Colon (tissue), 2 donors: ENCODE data around the gene TRPM4.
"Not testable (repeated sequence)": the region's sequence is repeated elsewhere in the genome, so short reads cannot be mapped to it uniquely, and the experiment has no call there.

Experiments
- FAIRE-seq: peaks from 2 replicates; lab custom pipeline; 2012; peaks lifted over from hg19 to GRCh38; lab: Jason Lieb, UNC
- donor health status: control.
- donor health status: control.

The TRPM4 gene

GRCh38 chr19:49190781-49191180 is 33.2 kb downstream of the TRPM4 start:
- no peak for FAIRE-seq

GRCh38 chr19:49193822-49194394 is 36.3 kb downstream of the TRPM4 start:
- FAIRE-seq, result no peak

GRCh38 chr19:49194408-49194807 is 36.8 kb downstream of the TRPM4 start:
- no peak for FAIRE-seq

GRCh38 chr19:49196527-49197240 is 39.1 kb downstream of the TRPM4 start:
- no peak for FAIRE-seq

- FAIRE-seq, result no peak
Observed at GRCh38 chr19:49200238-49200862, 42.8 kb downstream of the TRPM4 start.

- FAIRE-seq, result no peak
Observed at GRCh38 chr19:49201042-49201441, 43.5 kb downstream of the TRPM4 start.

GRCh38 chr19:49205114-49205513 is 47.5 kb downstream of the TRPM4 start:
- FAIRE-seq, result no peak

GRCh38 chr19:49209502-49209901 is 51.9 kb downstream of the TRPM4 start:
- FAIRE-seq, result not testable (repeated sequence)

- FAIRE-seq, result no peak
Observed at GRCh38 chr19:49210108-49210900, 52.7 kb downstream of the TRPM4 start.

- FAIRE-seq, result no peak
Observed at GRCh38 chr19:49210901-49211451, 53.4 kb downstream of the TRPM4 start.

- FAIRE-seq, result no peak
Observed at GRCh38 chr19:49212016-49212701, 54.6 kb downstream of the TRPM4 start.

- no peak for FAIRE-seq
Observed at GRCh38 chr19:49213791-49214190, 56.2 kb downstream of the TRPM4 start.

GRCh38 chr19:49214701-49215100 is 57.1 kb downstream of the TRPM4 start:
- no peak for FAIRE-seq

GRCh38 chr19:49216071-49216470 is 58.5 kb downstream of the TRPM4 start:
- no peak for FAIRE-seq

- no peak for FAIRE-seq
Observed at GRCh38 chr19:49217382-49217781, 59.8 kb downstream of the TRPM4 start.

- no peak for FAIRE-seq
Observed at GRCh38 chr19:49222011-49222410, 64.4 kb downstream of the TRPM4 start.

- FAIRE-seq, result no peak
Observed at GRCh38 chr19:49222528-49222927, 64.9 kb downstream of the TRPM4 start.

GRCh38 chr19:49223472-49223871 is 65.9 kb downstream of the TRPM4 start:
- FAIRE-seq, result no peak

GRCh38 chr19:49224441-49224840 is 66.8 kb downstream of the TRPM4 start:
- not testable (repeated sequence) for FAIRE-seq

- FAIRE-seq, result no peak
Observed at GRCh38 chr19:49224879-49225278, 67.3 kb downstream of the TRPM4 start.

- no peak for FAIRE-seq
Observed at GRCh38 chr19:49229416-49229815, 71.8 kb downstream of the TRPM4 start.

GRCh38 chr19:49231389-49231788 is 73.8 kb downstream of the TRPM4 start:
- FAIRE-seq, result no peak
